DOHH2 (cell line): Measurements from ENCODE around the gene IGSF9B.

ENCODE experiments used
- H3F3A ChIP-seq: fragments of 200-600 bp; sonication (generic), shearing (Covaris generic); 2 replicates; pipeline ENCODE4 v1.6.0; 2016; ENCODE audit warnings: antibody characterized with exemption, mild to moderate bottlenecking; ENCODE audit not compliant: control insufficient read depth, insufficient read depth
- H3K27ac ChIP-seq: fragments of 200-600 bp; sonication (generic); 2 replicates; pipeline ENCODE4 v1.5.1; 2014; ENCODE audit warnings: low read depth, mild to moderate bottlenecking, low read length, moderate library complexity
- H3K27me3 ChIP-seq: fragments of 200-600 bp; sonication (generic); 2 replicates; pipeline ENCODE4 v1.6.1; 2014; ENCODE audit warnings: mild to moderate bottlenecking, low read length, mixed read lengths; ENCODE audit not compliant: control insufficient read depth
- H3K36me3 ChIP-seq: fragments of 200-600 bp; sonication (generic); 2 replicates; pipeline ENCODE4 v1.6.1; 2014; ENCODE audit warnings: mild to moderate bottlenecking, low read length, moderate library complexity, mixed read lengths; ENCODE audit not compliant: control insufficient read depth
- H3K4me1 ChIP-seq: fragments of 200-600 bp; sonication (generic); 2 replicates; pipeline ENCODE4 v1.6.1; 2014; ENCODE audit warnings: mild to moderate bottlenecking, low read length, mixed read lengths; ENCODE audit not compliant: control insufficient read depth
- H3K4me2 ChIP-seq: fragments of 200-600 bp; sonication (generic); 2 replicates; pipeline ENCODE4 v1.6.0; 2014; ENCODE audit warnings: mild to moderate bottlenecking, low read length, moderate library complexity
- H3K4me3 ChIP-seq: fragments of 200-600 bp; sonication (generic); 2 replicates; pipeline ENCODE4 v1.5.1; 2014; ENCODE audit warnings: mild to moderate bottlenecking, low read length, mixed read lengths
- H3K79me2 ChIP-seq: fragments of 200-600 bp; sonication (generic); 2 replicates; pipeline ENCODE4 v1.6.1; 2014; ENCODE audit warnings: mild to moderate bottlenecking, low read length, mixed read lengths; ENCODE audit not compliant: control insufficient read depth
- H3K9me2 ChIP-seq: fragments of 200-600 bp; sonication (generic); replicated peaks from 2 replicates; pipeline ENCODE4 v1.6.1; 2014; ENCODE audit warnings: mild to moderate bottlenecking, low read length, mixed read lengths; ENCODE audit not compliant: control insufficient read depth
- H3K9me3 ChIP-seq: fragments of 200-600 bp; sonication (generic); 2 replicates; pipeline ENCODE4 v1.6.1; 2014; ENCODE audit warnings: antibody characterized with exemption, low read length, mixed read lengths; ENCODE audit not compliant: control insufficient read depth, insufficient read depth
- H4K20me1 ChIP-seq: fragments of 200-600 bp; sonication (generic); 2 replicates; pipeline ENCODE4 v1.6.0; 2014; ENCODE audit warnings: low read depth, mild to moderate bottlenecking, antibody characterized with exemption, low read length, moderate library complexity; ENCODE audit not compliant: control insufficient read depth, insufficient read depth
- CTCF ChIP-seq: fragments of 200-600 bp; sonication (generic); IDR thresholded peaks from one replicate; pipeline ENCODE4 v1.5.1; 2014; ENCODE audit warnings: antibody characterized with exemption, mild to moderate bottlenecking, low read depth, low read length; ENCODE audit not compliant: poor library complexity, severe bottlenecking
- EZH2phosphoT487 ChIP-seq: fragments of 200-600 bp; sonication (generic); IDR thresholded peaks from 2 replicates; pipeline ENCODE4 v1.6.1; 2017; ENCODE audit warnings: borderline replicate concordance, mild to moderate bottlenecking, antibody characterized with exemption, low read length, moderate library complexity, mixed read lengths

The IGSF9B gene

DNA sequence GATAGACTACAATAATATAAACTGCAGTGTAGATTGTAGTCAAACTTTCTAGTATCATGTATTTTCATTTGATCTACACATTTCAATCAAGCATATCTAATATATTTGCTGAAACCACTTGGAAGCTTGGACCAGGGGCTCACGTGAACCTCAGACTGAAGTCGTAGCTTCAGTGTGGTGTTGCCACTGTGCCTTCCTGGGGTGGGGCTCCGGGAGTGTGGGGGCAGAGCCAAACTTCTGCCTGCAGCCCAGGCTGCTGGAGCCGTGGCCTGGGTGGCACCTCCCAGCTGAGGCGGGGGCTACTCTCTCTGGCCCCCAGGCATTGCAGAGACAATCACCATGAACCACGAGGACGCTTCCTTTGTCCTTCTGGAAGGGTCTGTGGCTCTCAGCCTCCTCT, 36.3 kb upstream of the IGSF9B start:
- no peaks in the 10 kb centered on the region for H3K9me2 ChIP-seq
- no peaks in the 10 kb centered on the region for H3K79me2 ChIP-seq
- no peaks in the 10 kb centered on the region for H3F3A ChIP-seq
- no peak for TF ChIP-seq EZH2phosphoT487
- no peak for TF ChIP-seq CTCF
- no peak overlapping the region for H3K27ac ChIP-seq
- H3K4me2 ChIP-seq = no peak overlapping the region
- no peaks in the 10 kb centered on the region for H4K20me1 ChIP-seq
- H3K4me3 ChIP-seq = no peak overlapping the region
- no peaks in the 10 kb centered on the region for H3K27me3 ChIP-seq
- no peaks in the 10 kb centered on the region for H3K9me3 ChIP-seq
- H3K4me1 ChIP-seq = peaks cover 8% of the 10 kb centered on the region
- H3K36me3 ChIP-seq = no peaks in the 10 kb centered on the region

- Histone ChIP-seq H3K27ac (no peak overlapping the region), H3K9me2 (no peaks in the 10 kb centered on the region), H3K36me3 (no peaks in the 10 kb centered on the region), H3K79me2 (no peaks in the 10 kb centered on the region), H3K4me3 (no peak overlapping the region), H3K27me3 (no peaks in the 10 kb centered on the region), H3K4me2 (no peak overlapping the region), H3F3A (no peaks in the 10 kb centered on the region), H3K4me1 (peaks cover 8% of the 10 kb centered on the region), H3K9me3 (no peaks in the 10 kb centered on the region), H4K20me1 (no peaks in the 10 kb centered on the region)
- TF ChIP-seq CTCF = no peak
- no peak for TF ChIP-seq EZH2phosphoT487
Observed at GRCh38 chr11:133992121-133992520, 35.4 kb upstream of the IGSF9B start.

DNA sequence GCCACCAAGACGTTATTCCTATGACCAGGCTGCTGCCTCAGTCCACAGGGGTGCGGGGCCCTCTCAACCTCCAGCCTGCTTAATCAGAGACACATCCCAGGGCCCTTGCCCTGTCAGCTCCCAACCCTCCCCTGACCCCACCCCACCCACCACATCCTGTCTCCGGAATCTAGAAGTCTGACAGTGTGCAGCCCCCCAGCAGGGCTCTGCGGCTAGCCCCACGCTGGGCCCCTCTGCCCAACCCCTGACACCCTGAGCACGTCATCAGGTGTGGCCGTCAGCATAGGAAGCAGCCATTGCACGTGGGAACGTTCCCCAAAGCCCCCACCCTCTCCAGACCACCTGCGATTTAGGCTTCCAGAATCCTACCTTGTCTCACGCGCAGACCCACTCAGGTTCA, 34.3 kb upstream of the IGSF9B start:
- Histone ChIP-seq H3K4me2 (no peak overlapping the region), H3K27ac (no peak overlapping the region), H3K36me3 (no peaks in the 10 kb centered on the region), H3K27me3 (no peaks in the 10 kb centered on the region), H3K79me2 (no peaks in the 10 kb centered on the region), H3K4me3 (no peak overlapping the region), H3F3A (no peaks in the 10 kb centered on the region), H3K9me3 (no peaks in the 10 kb centered on the region), H3K4me1 (peaks cover 8% of the 10 kb centered on the region), H3K9me2 (no peaks in the 10 kb centered on the region), H4K20me1 (no peaks in the 10 kb centered on the region)
- TF ChIP-seq EZH2phosphoT487 (no peak), CTCF (no peak)

DNA sequence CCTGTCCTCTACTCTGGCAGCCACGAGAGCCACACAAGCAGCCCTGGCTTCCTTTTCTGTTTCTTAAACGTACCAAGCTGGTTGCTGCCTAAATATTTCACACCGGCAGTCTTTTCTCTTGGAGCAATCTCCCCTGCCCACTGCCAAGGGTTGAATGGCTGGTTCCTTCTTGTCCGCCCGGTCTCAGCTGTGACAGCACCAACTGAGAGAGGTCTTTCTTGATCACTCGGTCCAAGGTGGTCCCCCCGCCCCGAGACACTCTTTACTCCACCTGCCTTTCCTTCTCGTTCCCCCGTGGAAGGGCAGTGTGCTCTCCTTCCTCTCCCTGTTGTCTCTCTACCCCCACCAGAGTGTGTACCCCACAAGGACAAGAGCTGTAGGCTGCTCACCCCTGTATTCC, 33.7 kb upstream of the IGSF9B start:
- no peak for TF ChIP-seq CTCF
- TF ChIP-seq EZH2phosphoT487 = no peak
- Histone ChIP-seq H4K20me1 (no peaks in the 10 kb centered on the region), H3K4me3 (no peak overlapping the region), H3F3A (no peaks in the 10 kb centered on the region), H3K27ac (no peak overlapping the region), H3K9me2 (no peaks in the 10 kb centered on the region), H3K9me3 (no peaks in the 10 kb centered on the region), H3K4me2 (no peak overlapping the region), H3K27me3 (no peaks in the 10 kb centered on the region), H3K4me1 (peaks cover 8% of the 10 kb centered on the region), H3K79me2 (no peaks in the 10 kb centered on the region), H3K36me3 (no peaks in the 10 kb centered on the region)
